ENCODE measurements around the gene CCDC15. TPM values are rescaled to one million over a fixed set of nuclear protein-coding genes. Genes with fewer than 3 reads are reported as not detected.

The CCDC15 gene
- total RNA-seq, 1 experiment from 2014 or later: 2.7 TPM

DNA sequence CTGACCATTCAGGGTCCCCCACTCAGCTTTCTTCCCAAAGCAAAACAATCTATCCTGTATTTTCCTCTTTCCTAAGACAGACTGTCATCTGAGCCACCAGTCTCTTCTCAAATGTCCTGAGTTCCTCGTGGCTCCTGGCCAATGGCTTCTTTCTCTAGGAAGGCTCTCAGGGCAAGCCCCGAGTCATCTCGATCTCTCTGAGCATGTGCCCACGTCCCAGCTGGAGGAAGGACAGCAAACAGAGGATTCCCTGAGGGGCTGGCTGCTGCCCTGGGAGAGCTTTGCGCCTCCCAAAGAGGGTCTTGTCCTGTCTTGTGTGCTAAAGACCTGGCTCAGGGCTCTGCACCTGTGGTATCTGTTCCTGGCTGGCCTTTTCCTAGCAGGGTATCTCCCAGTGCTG lies 117.4 kb downstream of the CCDC15 start:
- H3K36me3 ChIP-seq: no peaks in the 10 kb centered on the region
- no peaks in the 10 kb centered on the region for H3K9me3 ChIP-seq (replicated peaks)
- no peak for DNase-seq (ENCODE audit: low read depth in 1 of 2, low spot score in 2 of 2)
- no peaks in the 10 kb centered on the region for H3K4me1 ChIP-seq (replicated peaks)
- no peaks in the 10 kb centered on the region for H3K27me3 ChIP-seq (replicated peaks)
- H3K4me3 ChIP-seq: no peak overlapping the region
- no peak overlapping the region for H3K27ac ChIP-seq

DNA sequence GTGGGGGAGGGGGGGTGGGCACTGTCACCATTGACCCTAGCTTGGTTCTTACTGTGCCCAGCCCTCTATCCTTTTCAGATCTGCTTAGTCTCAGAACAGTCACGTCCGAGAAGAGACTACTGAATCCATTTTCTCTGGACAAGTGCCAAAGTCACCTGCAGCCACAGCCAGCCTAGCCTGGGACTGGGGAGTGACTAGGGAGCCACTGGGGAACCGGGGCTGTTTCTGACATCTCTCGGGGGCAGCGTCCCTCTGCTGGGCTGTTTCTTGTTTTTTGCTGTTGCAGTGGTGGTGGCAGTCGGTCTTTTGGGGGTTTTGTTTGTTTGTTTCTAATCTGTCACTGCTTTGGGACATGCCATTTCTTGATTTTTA lies 117.8 kb downstream of the CCDC15 start:
- no peak for DNase-seq (ENCODE audit: low read depth in 1 of 2, low spot score in 2 of 2)
- H3K9me3 ChIP-seq (replicated peaks): no peaks in the 10 kb centered on the region
- H3K27me3 ChIP-seq (replicated peaks): no peaks in the 10 kb centered on the region
- no peak overlapping the region for H3K27ac ChIP-seq
- no peaks in the 10 kb centered on the region for H3K36me3 ChIP-seq
- no peaks in the 10 kb centered on the region for H3K4me1 ChIP-seq (replicated peaks)
- no peak overlapping the region for H3K4me3 ChIP-seq

DNA sequence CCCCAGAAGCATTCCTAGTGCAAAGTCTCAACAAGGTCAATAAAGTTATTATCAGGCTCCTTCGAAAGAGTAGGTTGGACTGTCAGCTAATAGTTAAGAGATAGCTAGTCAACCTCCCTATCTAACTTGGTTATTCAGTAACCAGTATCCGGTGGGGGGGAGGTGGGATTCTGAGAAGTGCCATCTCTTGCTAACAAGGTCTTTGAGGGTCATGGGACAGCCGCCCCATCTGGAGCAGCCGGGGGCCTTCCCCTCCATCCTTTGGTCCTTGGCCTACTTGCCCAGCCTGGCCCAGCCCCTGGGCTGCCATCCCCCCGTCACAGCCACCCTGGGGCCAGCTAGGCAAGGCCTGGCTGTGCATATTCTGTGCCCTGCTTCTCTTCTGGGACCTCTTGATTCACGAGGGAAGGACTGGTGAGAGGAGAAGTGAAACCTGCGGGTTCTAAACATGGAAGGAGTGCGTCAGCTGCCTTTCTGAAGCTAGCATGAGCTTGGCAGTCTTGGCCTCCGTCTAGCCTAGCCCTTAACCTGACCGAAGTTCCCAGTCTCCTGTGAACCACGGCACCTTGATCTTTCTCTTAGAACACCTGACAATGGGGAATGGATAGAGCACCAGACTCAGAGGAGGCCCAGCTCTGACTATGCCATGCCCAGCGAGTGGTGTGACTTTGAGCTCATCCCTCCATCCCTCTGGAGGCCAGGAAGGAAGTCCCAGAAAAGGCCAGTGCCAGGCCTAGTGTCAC lies 118.4 kb downstream of the CCDC15 start:
- DNase-seq (ENCODE audit: low read depth in 1 of 2, low spot score in 2 of 2): no peak
- Histone ChIP-seq H3K36me3 (no peaks in the 10 kb centered on the region), H3K4me1 (replicated peaks) (no peaks in the 10 kb centered on the region), H3K27me3 (replicated peaks) (no peaks in the 10 kb centered on the region), H3K9me3 (replicated peaks) (no peaks in the 10 kb centered on the region), H3K4me3 (no peak overlapping the region), H3K27ac (no peak overlapping the region)

GRCh38 chr11:125072961-125073590 lies 119.1 kb downstream of the CCDC15 start:
- H3K4me1 ChIP-seq (replicated peaks): no peaks in the 10 kb centered on the region
- DNase-seq (ENCODE audit: low read depth in 1 of 2, low spot score in 2 of 2): no peak
- no peak overlapping the region for H3K27ac ChIP-seq
- no peaks in the 10 kb centered on the region for H3K36me3 ChIP-seq
- H3K9me3 ChIP-seq (replicated peaks): no peaks in the 10 kb centered on the region
- H3K27me3 ChIP-seq (replicated peaks): no peaks in the 10 kb centered on the region
- no peak overlapping the region for H3K4me3 ChIP-seq

- Histone ChIP-seq H3K4me3 (no peak overlapping the region), H3K27ac (no peak overlapping the region), H3K4me1 (replicated peaks) (no peaks in the 10 kb centered on the region), H3K9me3 (replicated peaks) (no peaks in the 10 kb centered on the region), H3K27me3 (replicated peaks) (no peaks in the 10 kb centered on the region), H3K36me3 (no peaks in the 10 kb centered on the region)
- DNase-seq (ENCODE audit: low read depth in 1 of 2, low spot score in 2 of 2): no peak
Measured at GRCh38 chr11:125073616-125074483, 119.8 kb downstream of the CCDC15 start.

GRCh38 chr11:125074511-125075241 lies 120.7 kb downstream of the CCDC15 start:
- no peak for DNase-seq (ENCODE audit: low read depth in 1 of 2, low spot score in 2 of 2)
- Histone ChIP-seq H3K27me3 (replicated peaks) (no peaks in the 10 kb centered on the region), H3K4me3 (no peak overlapping the region), H3K9me3 (replicated peaks) (no peaks in the 10 kb centered on the region), H3K4me1 (replicated peaks) (no peaks in the 10 kb centered on the region), H3K27ac (no peak overlapping the region), H3K36me3 (no peaks in the 10 kb centered on the region)

- no peak overlapping the region for H3K4me3 ChIP-seq
- H3K27ac ChIP-seq: no peak overlapping the region
- H3K4me1 ChIP-seq (replicated peaks): no peaks in the 10 kb centered on the region
- H3K27me3 ChIP-seq (replicated peaks): no peaks in the 10 kb centered on the region
- no peaks in the 10 kb centered on the region for H3K9me3 ChIP-seq (replicated peaks)
- H3K36me3 ChIP-seq: no peaks in the 10 kb centered on the region
- no peak for DNase-seq (ENCODE audit: low read depth in 1 of 2, low spot score in 2 of 2)
Measured at GRCh38 chr11:125075242-125075625, 121.2 kb downstream of the CCDC15 start.

DNA sequence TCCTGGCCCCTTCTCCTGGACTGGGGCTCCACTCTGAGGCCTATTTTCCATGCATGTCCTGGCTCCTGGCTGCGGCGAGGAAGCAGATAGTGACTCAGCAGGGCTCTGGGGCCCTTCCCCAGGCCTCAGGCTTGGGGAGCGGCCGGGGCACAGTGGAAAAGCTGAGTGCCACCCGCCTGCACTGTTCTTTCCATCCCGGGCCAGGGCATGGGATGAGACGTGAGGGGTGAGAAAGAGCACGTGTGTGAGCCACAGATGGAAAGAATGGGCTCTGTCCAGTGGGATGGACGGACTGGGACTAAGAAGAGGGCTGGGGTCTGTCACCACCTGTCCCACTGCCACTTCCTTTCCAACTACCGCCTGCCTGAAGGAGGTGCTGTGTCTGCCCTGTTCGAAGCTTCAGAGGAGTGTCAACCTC lies 121.9 kb downstream of the CCDC15 start:
- Histone ChIP-seq H3K9me3 (replicated peaks) (no peaks in the 10 kb centered on the region), H3K4me3 (no peak overlapping the region), H3K36me3 (no peaks in the 10 kb centered on the region), H3K4me1 (replicated peaks) (no peaks in the 10 kb centered on the region), H3K27me3 (replicated peaks) (no peaks in the 10 kb centered on the region), H3K27ac (no peak overlapping the region)
- no peak for DNase-seq (ENCODE audit: low read depth in 1 of 2, low spot score in 2 of 2)

- Histone ChIP-seq H3K9me3 (replicated peaks) (no peaks in the 10 kb centered on the region), H3K4me3 (no peak overlapping the region), H3K27me3 (replicated peaks) (no peaks in the 10 kb centered on the region), H3K36me3 (no peaks in the 10 kb centered on the region), H3K27ac (no peak overlapping the region), H3K4me1 (replicated peaks) (no peaks in the 10 kb centered on the region)
- no peak for DNase-seq (ENCODE audit: low read depth in 1 of 2, low spot score in 2 of 2)
Measured at GRCh38 chr11:125076378-125076945, 122.5 kb downstream of the CCDC15 start.

- H3K36me3 ChIP-seq: no peaks in the 10 kb centered on the region
- peaks cover under 1% of the 10 kb centered on the region; the same call in 1 of the 2 replicates for H3K4me1 ChIP-seq (replicated peaks)
- H3K27me3 ChIP-seq (replicated peaks): no peaks in the 10 kb centered on the region
- H3K27ac ChIP-seq: no peak overlapping the region
- DNase-seq (ENCODE audit: low read depth in 1 of 2, low spot score in 2 of 2): no peak
- no peaks in the 10 kb centered on the region for H3K9me3 ChIP-seq (replicated peaks)
- no peak overlapping the region for H3K4me3 ChIP-seq
Measured at GRCh38 chr11:125078016-125078415, 124.0 kb downstream of the CCDC15 start.

GRCh38 chr11:125078516-125079140 lies 124.6 kb downstream of the CCDC15 start:
- H3K4me3 ChIP-seq: no peak overlapping the region
- no peaks in the 10 kb centered on the region for H3K27me3 ChIP-seq (replicated peaks)
- DNase-seq (ENCODE audit: low read depth in 1 of 2, low spot score in 2 of 2): no peak
- no peak overlapping the region for H3K27ac ChIP-seq
- H3K36me3 ChIP-seq: no peaks in the 10 kb centered on the region
- no peaks in the 10 kb centered on the region for H3K9me3 ChIP-seq (replicated peaks)
- peaks cover 4% of the 10 kb centered on the region; the same call in 1 of the 2 replicates for H3K4me1 ChIP-seq (replicated peaks)

GRCh38 chr11:125079151-125079877 lies 125.3 kb downstream of the CCDC15 start:
- peaks cover 4% of the 10 kb centered on the region; the same call in 1 of the 2 replicates for H3K4me1 ChIP-seq (replicated peaks)
- H3K27me3 ChIP-seq (replicated peaks): no peaks in the 10 kb centered on the region
- H3K36me3 ChIP-seq: no peaks in the 10 kb centered on the region
- DNase-seq (ENCODE audit: low read depth in 1 of 2, low spot score in 2 of 2): no peak
- no peaks in the 10 kb centered on the region for H3K9me3 ChIP-seq (replicated peaks)
- no peak overlapping the region for H3K27ac ChIP-seq
- H3K4me3 ChIP-seq: no peak overlapping the region
